ENCODE measurements around the gene MTUS2.

MTUS2 gene

DNA sequence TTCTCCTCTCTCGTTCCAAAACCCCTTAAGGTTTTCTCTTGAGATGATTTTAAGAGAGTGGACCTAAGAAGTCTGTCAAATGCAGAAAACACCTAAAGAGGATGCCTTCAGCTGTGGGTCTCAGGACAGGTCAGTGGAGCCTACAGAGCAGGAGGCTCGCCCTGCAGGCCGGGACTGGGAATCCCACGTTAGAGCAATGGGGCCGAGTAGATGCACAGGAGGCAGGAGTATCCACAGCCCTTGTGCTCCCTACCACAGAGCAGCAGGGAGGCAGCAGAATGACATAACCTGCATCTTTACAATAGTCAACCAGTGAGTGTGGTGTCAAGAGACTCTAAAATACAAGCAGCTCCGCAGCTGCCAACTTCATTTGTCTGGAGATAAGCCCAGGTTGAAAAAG is 229.4 kb downstream of the MTUS2 start:
- H3K4me2 ChIP-seq (ENCODE audit: low read depth, low read length, poor library complexity, severe bottlenecking) = no peak overlapping the region
- H4K20me1 ChIP-seq (ENCODE audit: low read depth, low read length) = no peaks in the 10 kb centered on the region
- H3K27ac ChIP-seq (ENCODE audit: low read depth, low read length) = no peak overlapping the region
- no peaks in the 10 kb centered on the region for H3F3A ChIP-seq (ENCODE audit: insufficient read depth)
- H3K9me3 ChIP-seq (ENCODE audit: insufficient read depth, low read length) = no peaks in the 10 kb centered on the region
- H3K4me3 ChIP-seq (ENCODE audit: insufficient read depth, low read length, poor library complexity, severe bottlenecking) = no peak overlapping the region
- H3K9ac ChIP-seq (ENCODE audit: low read length) = no peak overlapping the region
- no peaks in the 10 kb centered on the region for H3K36me3 ChIP-seq (ENCODE audit: low read length)
- H3K79me2 ChIP-seq (ENCODE audit: insufficient read depth, low read length) = no peaks in the 10 kb centered on the region
- H3K9me2 ChIP-seq (replicated peaks; ENCODE audit: insufficient read depth, low read length) = no peaks in the 10 kb centered on the region
- H3K27me3 ChIP-seq (ENCODE audit: low read length) = no peaks in the 10 kb centered on the region
- TF ChIP-seq, protein P1, sequence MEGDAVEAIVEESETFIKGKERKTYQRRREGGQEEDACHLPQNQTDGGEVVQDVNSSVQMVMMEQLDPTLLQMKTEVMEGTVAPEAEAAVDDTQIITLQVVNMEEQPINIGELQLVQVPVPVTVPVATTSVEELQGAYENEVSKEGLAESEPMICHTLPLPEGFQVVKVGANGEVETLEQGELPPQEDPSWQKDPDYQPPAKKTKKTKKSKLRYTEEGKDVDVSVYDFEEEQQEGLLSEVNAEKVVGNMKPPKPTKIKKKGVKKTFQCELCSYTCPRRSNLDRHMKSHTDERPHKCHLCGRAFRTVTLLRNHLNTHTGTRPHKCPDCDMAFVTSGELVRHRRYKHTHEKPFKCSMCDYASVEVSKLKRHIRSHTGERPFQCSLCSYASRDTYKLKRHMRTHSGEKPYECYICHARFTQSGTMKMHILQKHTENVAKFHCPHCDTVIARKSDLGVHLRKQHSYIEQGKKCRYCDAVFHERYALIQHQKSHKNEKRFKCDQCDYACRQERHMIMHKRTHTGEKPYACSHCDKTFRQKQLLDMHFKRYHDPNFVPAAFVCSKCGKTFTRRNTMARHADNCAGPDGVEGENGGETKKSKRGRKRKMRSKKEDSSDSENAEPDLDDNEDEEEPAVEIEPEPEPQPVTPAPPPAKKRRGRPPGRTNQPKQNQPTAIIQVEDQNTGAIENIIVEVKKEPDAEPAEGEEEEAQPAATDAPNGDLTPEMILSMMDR (IDR thresholded peaks at IDR 0.05; ENCODE audit: insufficient read depth, low read length, poor library complexity, severe bottlenecking) = no peak
- TF ChIP-seq EZH2phosphoT487 (conservative IDR thresholded peaks at IDR 0.05; ENCODE audit: low read length) = no peak
- H2AFZ ChIP-seq (ENCODE audit: low read depth, low read length, severe bottlenecking) = no peak overlapping the region

DNA sequence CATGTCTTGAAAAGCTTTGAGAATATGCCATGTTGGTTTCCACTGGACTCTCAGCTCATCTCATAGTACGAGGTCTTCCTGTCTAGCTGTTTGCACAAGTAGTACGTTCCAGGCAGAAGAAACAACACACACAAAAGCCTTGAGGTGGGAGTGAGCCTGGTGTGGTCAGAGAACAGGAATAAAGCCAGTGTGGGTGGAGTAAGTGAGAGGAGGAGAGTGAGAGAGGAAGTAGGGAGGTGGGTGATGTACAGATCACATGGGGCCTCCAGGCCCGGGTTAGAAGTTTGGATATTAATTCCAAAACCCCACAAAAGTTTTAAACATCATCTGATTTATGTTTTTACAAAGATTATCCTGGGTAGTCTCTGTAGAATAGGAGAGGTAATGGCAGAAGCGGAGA is 230.6 kb downstream of the MTUS2 start:
- no peaks in the 10 kb centered on the region for H3K79me2 ChIP-seq (ENCODE audit: insufficient read depth, low read length)
- H3K27ac ChIP-seq (ENCODE audit: low read depth, low read length) = no peak overlapping the region
- H3K36me3 ChIP-seq (ENCODE audit: low read length) = no peaks in the 10 kb centered on the region
- no peaks in the 10 kb centered on the region for H4K20me1 ChIP-seq (ENCODE audit: low read depth, low read length)
- no peak overlapping the region for H3K4me2 ChIP-seq (ENCODE audit: low read depth, low read length, poor library complexity, severe bottlenecking)
- H3K9me2 ChIP-seq (replicated peaks; ENCODE audit: insufficient read depth, low read length) = no peaks in the 10 kb centered on the region
- H3K27me3 ChIP-seq (ENCODE audit: low read length) = no peaks in the 10 kb centered on the region
- no peaks in the 10 kb centered on the region for H3K9me3 ChIP-seq (ENCODE audit: insufficient read depth, low read length)
- H3K9ac ChIP-seq (ENCODE audit: low read length) = no peak overlapping the region
- TF ChIP-seq EZH2phosphoT487 (conservative IDR thresholded peaks at IDR 0.05; ENCODE audit: low read length) = no peak
- TF ChIP-seq, protein P1 (IDR thresholded peaks at IDR 0.05; ENCODE audit: insufficient read depth, low read length, poor library complexity, severe bottlenecking) = no peak
- no peak overlapping the region for H3K4me3 ChIP-seq (ENCODE audit: insufficient read depth, low read length, poor library complexity, severe bottlenecking)
- H2AFZ ChIP-seq (ENCODE audit: low read depth, low read length, severe bottlenecking) = no peak overlapping the region
- H3F3A ChIP-seq (ENCODE audit: insufficient read depth) = no peaks in the 10 kb centered on the region

DNA sequence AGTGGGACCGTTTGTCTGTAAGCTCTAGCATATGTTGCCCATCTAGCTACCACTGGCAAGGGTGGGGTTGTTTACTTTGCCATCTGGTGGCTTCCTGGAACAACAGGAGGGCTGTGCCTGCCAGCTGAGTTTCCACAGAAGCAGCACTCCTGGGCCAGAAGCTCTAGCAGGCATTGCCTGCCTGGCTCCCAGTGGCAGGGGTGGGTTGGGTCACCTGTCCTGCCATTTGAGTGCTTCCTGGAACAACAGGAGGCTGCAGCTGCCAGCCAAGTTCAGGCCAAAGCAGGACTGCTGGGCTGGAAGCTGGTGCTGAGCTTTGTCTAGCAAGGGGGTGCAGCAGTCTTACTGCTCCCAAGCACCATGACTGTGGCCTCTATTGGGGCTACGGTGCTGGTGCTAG is 239.7 kb downstream of the MTUS2 start:
- Histone ChIP-seq H4K20me1 (ENCODE audit: low read depth, low read length) (no peaks in the 10 kb centered on the region), H3K9me3 (ENCODE audit: insufficient read depth, low read length) (no peaks in the 10 kb centered on the region; the same call in 1 of the 2 replicates), H3K79me2 (ENCODE audit: insufficient read depth, low read length) (no peaks in the 10 kb centered on the region), H3K4me2 (ENCODE audit: low read depth, low read length, poor library complexity, severe bottlenecking) (no peak overlapping the region), H3K9me2 (replicated peaks; ENCODE audit: insufficient read depth, low read length) (no peaks in the 10 kb centered on the region), H3K27me3 (ENCODE audit: low read length) (no peaks in the 10 kb centered on the region), H3K4me3 (ENCODE audit: insufficient read depth, low read length, poor library complexity, severe bottlenecking) (no peak overlapping the region), H3K27ac (ENCODE audit: low read depth, low read length) (no peak overlapping the region), H3K9ac (ENCODE audit: low read length) (no peak overlapping the region), H3F3A (ENCODE audit: insufficient read depth) (no peaks in the 10 kb centered on the region), H2AFZ (ENCODE audit: low read depth, low read length, severe bottlenecking) (no peak overlapping the region), H3K36me3 (ENCODE audit: low read length) (no peaks in the 10 kb centered on the region)
- no peak for TF ChIP-seq EZH2phosphoT487 (conservative IDR thresholded peaks at IDR 0.05; ENCODE audit: low read length)
- TF ChIP-seq, protein P1 (IDR thresholded peaks at IDR 0.05; ENCODE audit: insufficient read depth, low read length, poor library complexity, severe bottlenecking) = no peak

Measured in SU-DHL-6 (cell line).